ENCODE results near the gene ADGRE1. TPM values are rescaled to one million over a fixed set of nuclear protein-coding genes. Genes with fewer than 3 reads are reported as not detected.

The ADGRE1 gene
- polyA plus RNA-seq, 1 donor from 2014 or later, result not detected

GRCh38 chr19:6888967-6889366, 1.6 kb downstream of the ADGRE1 start:
- no peaks in the 10 kb centered on the region for H3F3A ChIP-seq (ENCODE audit: insufficient read depth, low read length, poor library complexity, severe bottlenecking)
- H3K9me3 ChIP-seq (ENCODE audit: low read length), result peaks cover 2% of the 10 kb centered on the region
- H3K79me2 ChIP-seq (replicated peaks; ENCODE audit: insufficient read depth, low read length), result no peaks in the 10 kb centered on the region
- H3K27ac ChIP-seq (ENCODE audit: low read length), result no peak overlapping the region
- H3K9ac ChIP-seq (ENCODE audit: low read length), result no peak overlapping the region
- no peaks in the 10 kb centered on the region for H4K20me1 ChIP-seq (ENCODE audit: insufficient read depth)
- H3K4me3 ChIP-seq (ENCODE audit: low read length), result no peak overlapping the region
- no peaks in the 10 kb centered on the region for H3K27me3 ChIP-seq (ENCODE audit: insufficient read depth, low read depth, low read length)
- no peak overlapping the region for H3K4me2 ChIP-seq (ENCODE audit: low read length)
- H3K36me3 ChIP-seq (ENCODE audit: insufficient read depth, low read length), result no peaks in the 10 kb centered on the region
- no peak overlapping the region for H2AFZ ChIP-seq (ENCODE audit: low read depth, low read length)
- TF ChIP-seq RAD21 (conservative IDR thresholded peaks at IDR 0.05) (no peak), MXI1 (conservative IDR thresholded peaks at IDR 0.05; ENCODE audit: poor library complexity, severe bottlenecking) (no peak), EP300 (conservative IDR thresholded peaks at IDR 0.05; ENCODE audit: poor library complexity, severe bottlenecking) (no peak), CTCF (IDR thresholded peaks at IDR 0.05; ENCODE audit: poor library complexity, severe bottlenecking) (no peak), SMC3 (conservative IDR thresholded peaks at IDR 0.05; ENCODE audit: poor library complexity) (no peak), POLR2AphosphoS5 (IDR thresholded peaks at IDR 0.05) (no peak)
- H3K9me2 ChIP-seq (ENCODE audit: insufficient read depth, low read length), result no peaks in the 10 kb centered on the region

GRCh38 chr19:6890401-6890913, 3.1 kb downstream of the ADGRE1 start:
- Histone ChIP-seq H3K9me2 (ENCODE audit: insufficient read depth, low read length) (no peaks in the 10 kb centered on the region), H3K4me3 (ENCODE audit: low read length) (no peak overlapping the region), H3K27ac (ENCODE audit: low read length) (no peak overlapping the region), H3K79me2 (replicated peaks; ENCODE audit: insufficient read depth, low read length) (no peaks in the 10 kb centered on the region), H3K4me2 (ENCODE audit: low read length) (no peak overlapping the region), H3K36me3 (ENCODE audit: insufficient read depth, low read length) (no peaks in the 10 kb centered on the region), H4K20me1 (ENCODE audit: insufficient read depth) (no peaks in the 10 kb centered on the region), H3K9ac (ENCODE audit: low read length) (no peak overlapping the region), H2AFZ (ENCODE audit: low read depth, low read length) (no peak overlapping the region), H3K9me3 (ENCODE audit: low read length) (peaks cover 7% of the 10 kb centered on the region), H3K27me3 (ENCODE audit: insufficient read depth, low read depth, low read length) (no peaks in the 10 kb centered on the region), H3F3A (ENCODE audit: insufficient read depth, low read length, poor library complexity, severe bottlenecking) (no peaks in the 10 kb centered on the region)
- TF ChIP-seq REST (IDR thresholded peaks at IDR 0.05; ENCODE audit: borderline replicate concordance) (no peak), CTCF (IDR thresholded peaks at IDR 0.05; ENCODE audit: poor library complexity, severe bottlenecking) (no peak), SMC3 (conservative IDR thresholded peaks at IDR 0.05; ENCODE audit: poor library complexity) (no peak)
